Measurements from ENCODE around the gene ARL8B. TPM values are rescaled to one million over a fixed set of nuclear protein-coding genes. Genes with fewer than 3 reads are reported as not detected.
A peak's percentile ranks its signal among the peaks of the same experiment; 100 is the strongest.

ARL8B gene
- total RNA-seq, 3 donors from 2014 or later (not counting 1 experiment from before 2014, with no cell fraction given) = 43.3 to 52.7 (median 48.9) TPM

DNA sequence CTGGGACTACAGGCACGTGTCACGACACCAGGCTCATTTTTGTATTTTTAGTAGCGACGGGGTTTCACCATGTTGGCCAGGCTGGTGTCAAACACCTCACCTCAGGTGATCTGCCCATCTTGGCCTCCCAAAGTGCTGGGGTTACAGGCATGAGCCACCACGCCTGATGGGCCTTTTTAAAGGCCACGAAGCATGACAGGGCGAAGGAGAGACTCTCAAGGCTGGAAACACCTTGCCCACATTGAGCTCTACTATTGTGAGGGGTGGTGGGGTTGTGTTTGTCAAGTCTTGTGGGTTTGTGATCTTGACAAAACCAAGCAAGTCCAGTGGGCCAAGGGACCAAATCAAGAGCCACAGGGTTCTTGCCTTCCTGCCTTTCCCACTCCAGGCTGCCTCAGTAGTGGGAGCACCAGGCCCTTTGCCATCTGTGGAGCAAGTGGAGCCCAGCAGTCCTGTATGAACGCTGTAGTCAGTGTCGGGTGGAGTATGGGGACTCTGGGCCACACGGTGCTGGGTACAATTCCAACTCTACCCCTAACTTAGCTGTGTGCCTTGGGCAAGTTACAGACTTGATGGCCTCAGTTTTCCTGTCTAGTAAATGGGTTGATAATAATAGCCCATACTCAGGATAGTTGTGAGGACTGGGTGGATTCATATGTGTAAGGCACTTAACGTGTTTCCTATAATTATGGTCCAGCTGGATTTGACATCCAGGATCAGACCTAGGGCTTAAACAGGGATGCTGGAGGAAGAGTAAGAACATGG lies 98.8 kb downstream of the ARL8B start:
- H3K36me3 Mint-ChIP-seq = peaks cover under 1% of the 10 kb centered on the region
- Histone ChIP-seq H3K9me3 (ENCODE audit: control insufficient read depth, insufficient read depth, low read length) (no peaks in the 10 kb centered on the region), H3K4me3 (ENCODE audit: low read length) (no peak overlapping the region), H3K27ac (ENCODE audit: low read length) (no peak overlapping the region), H3K4me1 (ENCODE audit: control insufficient read depth, insufficient read depth, low read length) (no peaks in the 10 kb centered on the region), H3K27me3 (ENCODE audit: control insufficient read depth, insufficient read depth, low read length) (no peaks in the 10 kb centered on the region), H3K36me3 (ENCODE audit: control insufficient read depth, insufficient read depth, low read length) (peaks cover 23% of the 10 kb centered on the region)
- DNase-seq (no peak), ATAC-seq (no peak)
- no peaks in the 10 kb centered on the region for H3K27me3 Mint-ChIP-seq (ENCODE audit: low read depth in 2 of 2)
- intact Hi-C loops (cut with micrococcal nuclease) = no loop called here
- H3K27ac Mint-ChIP-seq = peak overlapping the region in 1 of 2 donors; percentile 52
- TF ChIP-seq, protein P1, sequence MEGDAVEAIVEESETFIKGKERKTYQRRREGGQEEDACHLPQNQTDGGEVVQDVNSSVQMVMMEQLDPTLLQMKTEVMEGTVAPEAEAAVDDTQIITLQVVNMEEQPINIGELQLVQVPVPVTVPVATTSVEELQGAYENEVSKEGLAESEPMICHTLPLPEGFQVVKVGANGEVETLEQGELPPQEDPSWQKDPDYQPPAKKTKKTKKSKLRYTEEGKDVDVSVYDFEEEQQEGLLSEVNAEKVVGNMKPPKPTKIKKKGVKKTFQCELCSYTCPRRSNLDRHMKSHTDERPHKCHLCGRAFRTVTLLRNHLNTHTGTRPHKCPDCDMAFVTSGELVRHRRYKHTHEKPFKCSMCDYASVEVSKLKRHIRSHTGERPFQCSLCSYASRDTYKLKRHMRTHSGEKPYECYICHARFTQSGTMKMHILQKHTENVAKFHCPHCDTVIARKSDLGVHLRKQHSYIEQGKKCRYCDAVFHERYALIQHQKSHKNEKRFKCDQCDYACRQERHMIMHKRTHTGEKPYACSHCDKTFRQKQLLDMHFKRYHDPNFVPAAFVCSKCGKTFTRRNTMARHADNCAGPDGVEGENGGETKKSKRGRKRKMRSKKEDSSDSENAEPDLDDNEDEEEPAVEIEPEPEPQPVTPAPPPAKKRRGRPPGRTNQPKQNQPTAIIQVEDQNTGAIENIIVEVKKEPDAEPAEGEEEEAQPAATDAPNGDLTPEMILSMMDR (IDR thresholded peaks at IDR 0.05) = no peak
- H3K9me3 Mint-ChIP-seq = no peaks in the 10 kb centered on the region
- H3K4me3 Mint-ChIP-seq = no peak overlapping the region
- WGBS (ENCODE audit: insufficient coverage) = 81% methylated on average over 10 of the region's 11 CpGs
- peaks cover 0 to 4% of the 10 kb centered on the region in 2 donors for H3K4me1 Mint-ChIP-seq

DNA sequence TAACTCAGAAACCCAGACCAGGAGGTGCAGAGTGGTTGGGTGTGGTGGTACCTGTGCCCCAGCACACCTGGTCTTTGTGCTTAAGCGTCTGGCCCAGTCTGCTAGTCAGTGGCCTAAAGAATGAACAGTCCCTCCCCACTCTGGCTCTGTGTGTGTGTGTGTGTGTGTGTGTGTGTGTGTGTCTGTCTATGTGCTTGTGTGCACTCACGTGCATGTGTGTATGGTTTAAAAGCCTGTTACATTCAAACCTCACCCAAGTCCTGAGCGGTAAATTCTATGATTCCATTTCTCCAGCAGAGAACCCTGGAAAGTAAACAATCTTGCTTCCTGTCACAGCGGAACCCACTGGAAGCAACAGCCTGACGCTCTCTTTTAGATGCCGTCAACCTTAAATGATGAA lies 99.6 kb downstream of the ARL8B start:
- H3K27me3 ChIP-seq (ENCODE audit: control insufficient read depth, insufficient read depth, low read length) = no peaks in the 10 kb centered on the region
- no peak for DNase-seq
- Mint-ChIP-seq H3K36me3 (no peaks in the 10 kb centered on the region), H3K27ac (peak overlapping the region in 1 of 2 donors; percentile 13), H3K27me3 (ENCODE audit: low read depth in 2 of 2) (no peaks in the 10 kb centered on the region), H3K4me1 (peaks cover 0 to 4% of the 10 kb centered on the region in 2 donors), H3K9me3 (no peaks in the 10 kb centered on the region), H3K4me3 (no peak overlapping the region)
- intact Hi-C loops (cut with micrococcal nuclease) = no loop called here
- TF ChIP-seq, protein P1 (IDR thresholded peaks at IDR 0.05) = no peak
- H3K4me3 ChIP-seq (ENCODE audit: low read length) = no peak overlapping the region
- H3K4me1 ChIP-seq (ENCODE audit: control insufficient read depth, insufficient read depth, low read length) = no peaks in the 10 kb centered on the region
- H3K36me3 ChIP-seq (ENCODE audit: control insufficient read depth, insufficient read depth, low read length) = peaks cover 15% of the 10 kb centered on the region
- H3K27ac ChIP-seq (ENCODE audit: low read length) = no peak overlapping the region
- H3K9me3 ChIP-seq (ENCODE audit: control insufficient read depth, insufficient read depth, low read length) = no peaks in the 10 kb centered on the region
- 58% methylated on average over 5 of the region's 6 CpGs for WGBS (ENCODE audit: insufficient coverage)
- no peak for ATAC-seq

GRCh38 chr3:5222283-5223005 lies 100.4 kb downstream of the ARL8B start:
- no peaks in the 10 kb centered on the region for H3K36me3 Mint-ChIP-seq
- peaks cover 0 to 4% of the 10 kb centered on the region in 2 donors for H3K4me1 Mint-ChIP-seq
- intact Hi-C loops (cut with micrococcal nuclease) = no loop called here
- peak overlapping the region in 1 of 2 donors; percentile 13 for H3K27ac Mint-ChIP-seq
- TF ChIP-seq, protein P1 (IDR thresholded peaks at IDR 0.05) = no peak
- Histone ChIP-seq H3K9me3 (ENCODE audit: control insufficient read depth, insufficient read depth, low read length) (no peaks in the 10 kb centered on the region), H3K4me1 (ENCODE audit: control insufficient read depth, insufficient read depth, low read length) (no peaks in the 10 kb centered on the region), H3K27ac (ENCODE audit: low read length) (no peak overlapping the region), H3K36me3 (ENCODE audit: control insufficient read depth, insufficient read depth, low read length) (peaks cover 13% of the 10 kb centered on the region), H3K4me3 (ENCODE audit: low read length) (no peak overlapping the region), H3K27me3 (ENCODE audit: control insufficient read depth, insufficient read depth, low read length) (no peaks in the 10 kb centered on the region)
- peaks cover 0 to 1% of the 10 kb centered on the region in 2 donors for H3K27me3 Mint-ChIP-seq (ENCODE audit: low read depth in 2 of 2)
- DNase-seq (no peak), ATAC-seq (no peak)
- H3K4me3 Mint-ChIP-seq = no peak overlapping the region
- WGBS (ENCODE audit: insufficient coverage) = 97% methylated on average over 10 of the region's 13 CpGs
- no peaks in the 10 kb centered on the region for H3K9me3 Mint-ChIP-seq

Data from natural killer cell (primary cell).